Natural killer cell (primary cell): ENCODE measurements around the gene MUC4. TPM values are rescaled to one million over a fixed set of nuclear protein-coding genes. Genes with fewer than 3 reads are reported as not detected.
A peak's percentile ranks its signal among the peaks of the same experiment; 100 is the strongest.
"Not testable (repeated sequence)": the region's sequence is repeated elsewhere in the genome, so short reads cannot be mapped to it uniquely, and the experiment has no call there.

Experiments used
- ATAC-seq, 3 donors: fragments of 150-1000 bp in 2 of 3; fragments of 200-7000 bp in 1 of 3; cut with Tn5 transposase; 1 replicate in 1 of 3; 2 replicates in 2 of 3; pipeline ENCODE4 v1.10.0; 2021; ENCODE audit warnings: mild to moderate bottlenecking in 2 of 3, moderate library complexity in 2 of 3
- DNase-seq, 2 donors: peaks; one replicate each; pipeline versions ENCODE4 v3.0.0 to v3.0.0-alpha.2; 2013 to 2021; ENCODE audit warnings: mixed read lengths in 1 of 2
- H3K27ac ChIP-seq: one replicate; pipeline ENCODE4 v1.5.1; 2013; ENCODE audit warnings: mild to moderate bottlenecking, low read length
- H3K27me3 ChIP-seq: one replicate; pipeline ENCODE4 v1.6.1; 2013; ENCODE audit warnings: low read length; ENCODE audit not compliant: control insufficient read depth, insufficient read depth
- H3K36me3 ChIP-seq: one replicate; pipeline ENCODE4 v1.6.1; 2013; ENCODE audit warnings: low read length; ENCODE audit not compliant: control insufficient read depth, insufficient read depth
- H3K4me1 ChIP-seq: one replicate; pipeline ENCODE4 v1.6.1; 2013; ENCODE audit warnings: low read length; ENCODE audit not compliant: control insufficient read depth, insufficient read depth
- H3K4me3 ChIP-seq: one replicate; pipeline ENCODE4 v1.5.1; 2013; ENCODE audit warnings: low read length
- H3K9me3 ChIP-seq: one replicate; pipeline ENCODE4 v1.6.1; 2013; ENCODE audit warnings: low read length; ENCODE audit not compliant: control insufficient read depth, insufficient read depth
- H3K27ac Mint-ChIP-seq, 2 donors: one replicate each; pipeline ENCODE4 v1.8.0; 2022; ENCODE audit warnings: mild to moderate bottlenecking in 2 of 2, mixed read lengths in 2 of 2, moderate library complexity in 1 of 2
- H3K27me3 Mint-ChIP-seq, 2 donors: one replicate each; pipeline ENCODE4 v1.8.0; 2022; ENCODE audit warnings: low read depth in 2 of 2, mixed read lengths in 2 of 2
- H3K36me3 Mint-ChIP-seq: one replicate; pipeline ENCODE4 v1.8.0; 2022; ENCODE audit warnings: mixed read lengths
- H3K4me1 Mint-ChIP-seq, 2 donors: one replicate each; pipeline ENCODE4 v1.8.0; 2022; ENCODE audit warnings: mixed read lengths in 2 of 2
- H3K4me3 Mint-ChIP-seq: one replicate; pipeline ENCODE4 v1.8.0; 2022; ENCODE audit warnings: mild to moderate bottlenecking, moderate library complexity, mixed read lengths
- H3K9me3 Mint-ChIP-seq, 2 donors: one replicate each; pipeline ENCODE4 v1.8.0; 2022; ENCODE audit warnings: mixed read lengths in 2 of 2
- CTCF ChIP-seq: fragments of 200-600 bp; IDR thresholded peaks from one replicate; pipeline ENCODE4 v1.8.0; 2022; ENCODE audit warnings: antibody characterized with exemption
- WGBS: methylation state at CpG from one replicate; pipeline ENCODE4 v1.1.7; 2013; ENCODE audit warnings: missing lambda C conversion rate; ENCODE audit not compliant: insufficient coverage; 5-methylcytosine and 5-hydroxymethylcytosine counted together
- intact Hi-C: fragments of 100-400 bp; cut with micrococcal nuclease; formaldehyde crosslinking; loops from one replicate; pipeline ENCODE4 v1.14.2; 2022
- total RNA-seq, 4 donors: library from RNA; stranded (reverse); fragments of 120-200 nt in 1 of 4; gene quantifications; one replicate each; pipeline versions ENCODE4 v1.2.3 to v1.2.4, GENCODE V29; 2013 to 2022

The MUC4 gene
- total RNA-seq, 3 donors from 2014 or later (not counting 1 experiment from before 2014, with no cell fraction given): 0.05 to 1.7 (median 0.38) TPM

- intact Hi-C loops: no loop called here
- no peak for TF ChIP-seq CTCF
- no peak overlapping the region for H3K27ac Mint-ChIP-seq
- Histone ChIP-seq H3K36me3 (no peaks in the 10 kb centered on the region), H3K4me1 (no peaks in the 10 kb centered on the region), H3K9me3 (no peaks in the 10 kb centered on the region), H3K27me3 (no peaks in the 10 kb centered on the region), H3K27ac (no peak overlapping the region), H3K4me3 (no peak overlapping the region)
- H3K4me1 Mint-ChIP-seq: peaks cover 0 to 15% of the 10 kb centered on the region in 2 donors
- peak in 1 of 3 donors; percentile 27 for ATAC-seq
- H3K36me3 Mint-ChIP-seq: no peaks in the 10 kb centered on the region
- DNase-seq: no peak
- WGBS: 92% methylated on average over 14 of the region's 14 CpGs
- no peaks in the 10 kb centered on the region for H3K27me3 Mint-ChIP-seq
- no peak overlapping the region for H3K4me3 Mint-ChIP-seq
- no peaks in the 10 kb centered on the region for H3K9me3 Mint-ChIP-seq
These were observed 40.0 kb downstream of the MUC4 start for GRCh38 chr3:195771646-195772300.

GRCh38 chr3:195770841-195771645, 40.7 kb downstream of the MUC4 start:
- H3K4me3 ChIP-seq, ATAC-seq, H3K27me3 ChIP-seq, H3K36me3 Mint-ChIP-seq, H3K27ac ChIP-seq, DNase-seq, H3K36me3 ChIP-seq, H3K4me3 Mint-ChIP-seq, H3K9me3 ChIP-seq, H3K9me3 Mint-ChIP-seq, intact Hi-C loops, H3K27ac Mint-ChIP-seq, H3K4me1 ChIP-seq, H3K27me3 Mint-ChIP-seq: not testable (repeated sequence)
- 90% methylated on average over 9 of the region's 28 CpGs for WGBS
- H3K4me1 Mint-ChIP-seq: peaks cover 0 to 15% of the 10 kb centered on the region in 2 donors

GRCh38 chr3:195770081-195770840, 41.5 kb downstream of the MUC4 start:
- Histone ChIP-seq H3K27ac (no peak overlapping the region), H3K36me3 (no peaks in the 10 kb centered on the region), H3K4me3 (no peak overlapping the region), H3K4me1 (no peaks in the 10 kb centered on the region), H3K9me3 (no peaks in the 10 kb centered on the region), H3K27me3 (no peaks in the 10 kb centered on the region)
- Mint-ChIP-seq H3K36me3 (no peaks in the 10 kb centered on the region), H3K27me3 (peaks cover 0 to 2% of the 10 kb centered on the region in 2 donors), H3K9me3 (no peaks in the 10 kb centered on the region), H3K27ac (no peak overlapping the region), H3K4me1 (peaks cover 0 to 15% of the 10 kb centered on the region in 2 donors), H3K4me3 (no peak overlapping the region)
- DNase-seq: no peak
- no peak for TF ChIP-seq CTCF
- 79% methylated on average over 16 of the region's 16 CpGs for WGBS
- intact Hi-C loops: no loop called here
- peak in 1 of 3 donors; percentile 27 for ATAC-seq

GRCh38 chr3:195769551-195769950, 42.2 kb downstream of the MUC4 start:
- ATAC-seq: no peak
- Histone ChIP-seq H3K4me1 (no peaks in the 10 kb centered on the region), H3K27me3 (no peaks in the 10 kb centered on the region), H3K36me3 (no peaks in the 10 kb centered on the region), H3K27ac (no peak overlapping the region), H3K9me3 (no peaks in the 10 kb centered on the region), H3K4me3 (no peak overlapping the region)
- Mint-ChIP-seq H3K9me3 (no peaks in the 10 kb centered on the region), H3K27ac (no peak overlapping the region), H3K36me3 (no peaks in the 10 kb centered on the region), H3K4me3 (no peak overlapping the region), H3K27me3 (peaks cover 0 to 5% of the 10 kb centered on the region in 2 donors), H3K4me1 (peaks cover 0 to 15% of the 10 kb centered on the region in 2 donors)
- no peak for TF ChIP-seq CTCF
- WGBS: 95% methylated on average over 10 of the region's 10 CpGs
- intact Hi-C loops: no loop called here
- DNase-seq: no peak
